HG02973 (cell line): ENCODE results near the gene ABLIM2.

Source experiments
- ATAC-seq: cut with Tn5 transposase; IDR thresholded peaks from one replicate; pipeline ENCODE4 v1.9.1; 2021; ENCODE audit warnings: moderate library complexity; ENCODE audit not compliant: unreplicated experiment

ABLIM2 gene

GRCh38 chr4:8158710-8159536 is at the start of gene ABLIM2:
Gene ABLIM2 (minus strand): TSS chr4:8158813. CDS start chr4:8158689, 124 bp downstream.
- peak; percentile 97 for ATAC-seq

GRCh38 chr4:8207314-8207713 is 48.7 kb upstream of the ABLIM2 start:
- no peak for ATAC-seq

- no peak for ATAC-seq
Measured at GRCh38 chr4:8205749-8206611, 47.4 kb upstream of the ABLIM2 start.

GRCh38 chr4:8205241-8205707 is 46.7 kb upstream of the ABLIM2 start:
- no peak for ATAC-seq

DNA sequence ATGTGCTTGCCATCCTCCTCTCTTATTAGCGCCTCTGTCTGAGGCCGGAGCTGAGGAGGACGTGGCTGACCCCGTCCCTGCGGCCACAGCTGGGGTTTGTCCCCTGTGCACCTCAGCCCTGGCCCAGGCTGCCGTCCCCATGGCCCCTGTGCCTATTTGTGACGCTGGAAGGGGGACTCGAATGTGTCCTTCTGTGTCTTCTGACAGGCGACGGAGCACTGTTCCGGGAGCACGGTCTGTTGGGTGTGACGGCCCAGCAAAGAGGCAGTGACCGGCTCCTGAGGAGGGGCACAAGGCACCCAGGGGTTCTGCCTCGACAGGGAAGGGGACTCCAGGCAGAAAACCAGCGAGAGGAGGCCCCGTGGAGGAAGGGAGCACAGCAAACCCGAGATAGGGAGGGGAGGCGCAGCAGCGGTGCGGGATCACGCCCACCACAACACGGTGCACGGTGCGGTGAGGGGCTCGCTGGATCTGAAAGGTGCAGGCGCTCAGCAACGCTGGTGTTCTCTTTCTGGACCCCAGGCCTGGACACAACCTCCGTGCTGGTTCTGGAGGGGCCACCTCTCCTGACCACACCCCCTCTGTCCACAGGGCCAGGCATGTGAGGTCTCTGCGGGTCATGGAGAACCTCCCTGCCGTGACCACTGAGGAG is 46.1 kb upstream of the ABLIM2 start:
- no peak for ATAC-seq

GRCh38 chr4:8203817-8204216 is 45.2 kb upstream of the ABLIM2 start:
- no peak for ATAC-seq

DNA sequence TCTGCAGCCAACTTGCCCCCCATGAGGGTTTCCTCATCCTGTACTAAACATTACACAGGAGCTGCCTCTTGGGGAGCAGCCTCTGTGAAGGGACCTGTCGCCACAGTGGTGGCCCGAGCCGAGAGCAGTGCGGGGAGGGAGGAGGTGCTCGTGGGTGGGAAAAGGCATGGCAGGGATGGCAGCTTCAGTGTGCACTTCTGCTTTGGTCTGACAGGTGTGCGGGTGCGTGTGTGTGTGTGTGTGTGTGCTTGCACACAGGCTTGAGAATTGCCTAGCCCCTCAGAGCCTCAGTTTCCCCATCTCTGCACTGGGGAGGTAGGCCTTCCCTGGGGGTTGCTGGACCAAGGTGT is 44.4 kb upstream of the ABLIM2 start:
- ATAC-seq, result no peak

DNA sequence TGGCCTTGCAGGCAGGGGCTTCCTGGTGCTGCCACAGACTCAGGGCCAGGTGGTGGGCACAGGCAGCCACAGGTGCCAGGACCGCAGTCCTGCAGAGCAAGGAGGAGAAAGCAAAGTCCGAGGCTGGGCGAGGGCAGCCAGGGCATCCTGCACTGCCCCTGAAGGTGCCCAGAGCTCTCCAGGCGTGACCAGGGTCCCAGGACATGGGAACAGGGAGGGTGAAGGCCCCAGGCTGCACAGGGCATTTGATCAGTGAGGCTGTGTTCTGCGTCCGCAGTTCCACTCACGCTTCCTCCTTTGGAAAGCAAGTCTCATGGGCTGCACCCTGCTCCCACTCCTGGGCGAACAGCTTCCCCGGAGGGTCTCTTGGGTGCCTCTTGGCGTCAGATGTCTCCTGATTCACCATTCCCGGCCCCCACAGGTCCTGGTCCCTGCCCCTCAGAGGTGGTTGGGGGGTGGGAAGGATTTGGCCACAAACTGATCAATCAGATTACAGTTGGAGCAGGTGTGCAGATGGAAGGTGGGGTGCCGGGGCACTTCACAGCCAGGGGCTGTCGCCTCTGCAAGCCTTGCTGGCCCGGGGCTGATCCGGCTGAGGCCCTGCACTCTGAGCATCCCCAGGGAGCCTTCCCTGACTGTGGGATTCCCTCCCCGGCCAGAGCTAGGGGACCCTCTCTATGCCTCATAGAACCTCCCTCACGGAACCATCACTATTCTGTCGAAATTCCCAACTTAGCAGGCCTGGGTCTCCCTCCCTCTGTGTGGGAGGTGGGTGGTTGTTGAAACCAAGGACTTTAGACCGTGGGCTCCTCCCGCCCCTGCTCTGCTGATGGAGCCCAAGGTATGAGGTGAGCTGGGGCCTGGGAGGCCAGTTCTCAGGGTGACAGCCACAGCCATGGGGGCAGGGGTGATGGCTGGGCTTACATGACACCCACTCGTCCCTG is 43.8 kb upstream of the ABLIM2 start:
- no peak for ATAC-seq

GRCh38 chr4:8201321-8201781 is 42.7 kb upstream of the ABLIM2 start:
- ATAC-seq, result peak; percentile 32

GRCh38 chr4:8200302-8200975 is 41.8 kb upstream of the ABLIM2 start:
- no peak for ATAC-seq

GRCh38 chr4:8199594-8200301 is 41.1 kb upstream of the ABLIM2 start:
- ATAC-seq, result no peak

DNA sequence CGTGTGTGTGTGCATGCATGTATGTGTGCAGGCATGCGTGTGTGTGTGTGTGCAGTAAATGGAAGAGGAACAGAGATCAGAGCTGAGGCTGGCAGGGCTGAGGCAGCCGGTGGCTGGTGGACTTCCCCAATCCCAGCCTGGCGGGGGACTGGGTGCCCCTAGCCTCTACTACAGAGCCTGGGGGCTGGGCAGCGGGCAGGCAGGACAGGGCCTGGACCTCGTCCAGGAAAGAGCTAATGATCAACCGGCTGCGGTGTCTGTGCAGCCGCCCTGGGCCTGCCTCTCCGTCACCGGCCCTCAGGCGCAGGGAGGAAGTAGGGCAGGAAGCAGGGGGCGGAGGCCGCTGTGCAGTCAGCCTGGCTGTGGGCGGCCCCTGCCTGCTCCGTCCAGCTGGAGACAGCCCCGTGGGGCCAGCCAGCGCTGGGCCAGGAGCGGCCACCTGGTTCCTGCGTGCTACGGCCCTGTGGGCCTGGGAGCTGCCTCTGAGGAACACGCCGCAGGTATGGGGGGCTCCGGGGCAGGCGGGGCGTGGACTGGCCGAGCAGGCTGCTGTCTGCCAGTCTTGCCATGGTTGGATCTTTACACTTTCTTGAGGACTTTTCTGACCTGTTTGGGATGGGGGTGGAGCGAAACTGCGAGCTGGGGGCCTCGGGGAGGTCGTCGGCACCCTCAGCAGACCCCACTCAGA is 40.4 kb upstream of the ABLIM2 start, which contains the start of gene SH3TC1:
Gene SH3TC1 (plus strand): TSS at position 385 of the 688 bp plus-strand sequence. CDS start 5,905 bp downstream, outside the sequence.
- peak; percentile 80 for ATAC-seq

DNA sequence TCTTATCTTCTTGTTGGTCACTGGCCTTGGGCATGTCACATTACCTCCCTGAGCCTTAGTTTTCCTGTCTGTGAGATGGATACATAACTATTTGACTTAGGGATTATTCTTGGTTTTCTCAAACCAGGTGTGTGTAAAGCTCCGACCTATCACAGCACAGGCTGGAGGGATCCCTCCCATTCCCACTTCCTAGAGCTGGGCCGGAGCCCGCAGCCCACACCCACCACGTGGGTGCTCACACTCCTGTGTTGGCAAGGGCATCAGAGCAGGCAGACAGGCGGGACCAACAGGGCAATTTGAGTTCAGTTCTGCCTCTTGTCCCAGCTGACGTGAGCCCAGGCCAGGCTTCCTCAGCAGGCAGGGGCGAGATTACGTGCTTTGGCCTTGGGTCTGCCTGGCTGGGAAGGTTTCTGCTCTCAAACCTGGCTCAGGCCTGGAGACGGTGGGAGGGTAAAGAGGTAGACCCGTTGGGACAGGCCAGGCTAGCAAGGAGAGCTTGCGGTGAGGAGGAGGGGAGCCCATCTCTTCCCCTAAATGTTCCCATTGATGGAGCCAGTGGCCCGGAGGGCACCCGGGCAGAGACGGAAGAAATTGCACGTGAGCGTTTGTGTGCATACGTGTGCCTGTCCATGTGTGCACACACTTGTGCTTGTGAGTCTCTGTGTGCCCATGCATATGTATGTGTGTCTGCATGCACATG is 39.7 kb upstream of the ABLIM2 start:
- ATAC-seq, result no peak

GRCh38 chr4:8197521-8197920 is 38.9 kb upstream of the ABLIM2 start:
- ATAC-seq, result no peak

DNA sequence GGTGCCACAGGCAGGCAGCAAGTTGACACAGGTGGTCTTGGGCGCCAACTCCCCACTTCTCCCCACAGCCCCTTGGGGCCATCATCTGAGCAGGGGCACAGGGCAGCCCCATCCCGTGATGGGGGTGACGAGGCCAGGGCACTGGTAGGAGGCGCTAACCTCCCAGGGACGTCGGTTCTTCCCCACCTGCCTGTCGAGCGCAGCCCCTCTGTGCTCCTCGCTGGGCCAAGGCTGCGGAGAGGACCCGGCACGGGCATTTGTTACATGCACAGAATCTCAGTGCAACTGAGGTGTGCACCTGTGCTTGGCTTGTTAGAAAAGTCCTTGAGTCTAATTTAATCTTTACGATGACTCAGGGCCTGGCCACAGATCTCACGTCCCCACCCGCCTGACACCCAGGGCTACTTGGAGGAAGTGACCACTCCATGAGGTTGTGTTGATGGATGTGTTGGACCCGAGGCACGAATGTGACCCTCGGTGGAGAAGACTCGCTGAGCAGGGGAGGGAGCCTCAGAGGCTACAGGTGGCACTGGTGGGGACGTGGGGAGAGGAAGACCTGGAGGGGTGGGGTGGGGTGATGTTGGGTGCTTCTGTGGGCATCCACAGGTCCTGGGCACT is 37.3 kb upstream of the ABLIM2 start:
- no peak for ATAC-seq

GRCh38 chr4:8195431-8195830 is 36.8 kb upstream of the ABLIM2 start:
- ATAC-seq, result no peak
